ENCODE measurements around the gene GOPC. TPM values are rescaled to one million over a fixed set of nuclear protein-coding genes. Genes with fewer than 3 reads are reported as not detected.

The GOPC gene
- total RNA-seq, 2 experiments from 2014 or later, result 21.3 to 25.0 TPM

- Mint-ChIP-seq H3K36me3 (peaks cover 46% of the 10 kb centered on the region), H3K27ac (no peak overlapping the region), H3K9me3 (ENCODE audit: low read depth) (no peaks in the 10 kb centered on the region), H3K4me1 (peaks cover 2% of the 10 kb centered on the region), H3K27me3 (no peaks in the 10 kb centered on the region), H3K4me3 (no peak overlapping the region)
- ATAC-seq (no peak), DNase-seq (no peak)
- CTCF ChIA-PET, result interaction anchor here (1.2 kb wide), 1 partner anchor 23 kb away, joined by 3 read pairs; no protein-coding TSS in a partner anchor
Measured at GRCh38 chr6:117574198-117574597, 28.1 kb downstream of the GOPC start.

- Mint-ChIP-seq H3K4me1 (peaks cover 2% of the 10 kb centered on the region), H3K27me3 (no peaks in the 10 kb centered on the region), H3K36me3 (peaks cover 47% of the 10 kb centered on the region), H3K27ac (no peak overlapping the region), H3K4me3 (no peak overlapping the region), H3K9me3 (ENCODE audit: low read depth) (no peaks in the 10 kb centered on the region)
- CTCF ChIA-PET, result interaction anchor here (1.0 to 1.2 kb wide), 2 partner anchors 22 to 123 kb away, joined by 3 read pairs; no protein-coding TSS in a partner anchor
- no peak for ATAC-seq
- DNase-seq, result no peak
Measured at GRCh38 chr6:117573006-117573680, 29.2 kb downstream of the GOPC start.

GRCh38 chr6:117568831-117569410, 33.4 kb downstream of the GOPC start:
- CTCF ChIA-PET, result no interaction called here
- ATAC-seq, result no peak

GRCh38 chr6:117568247-117568646, 34.1 kb downstream of the GOPC start:
- H3K4me3 Mint-ChIP-seq, result no peak overlapping the region
- H3K36me3 Mint-ChIP-seq, result peaks cover 42% of the 10 kb centered on the region
- no peaks in the 10 kb centered on the region for H3K27me3 Mint-ChIP-seq
- DNase-seq (no peak), ATAC-seq (no peak)
- H3K27ac Mint-ChIP-seq, result no peak overlapping the region
- peaks cover 2% of the 10 kb centered on the region for H3K4me1 Mint-ChIP-seq
- CTCF ChIA-PET, result interaction anchor here (0.8 kb wide), 1 partner anchor 118 kb away, joined by 3 read pairs; no protein-coding TSS in a partner anchor
- H3K9me3 Mint-ChIP-seq (ENCODE audit: low read depth), result no peaks in the 10 kb centered on the region

More at GRCh38 chr6:117568831-117569410, 33.4 kb downstream of the GOPC start:
- Mint-ChIP-seq H3K27ac (no peak overlapping the region), H3K36me3 (peaks cover 47% of the 10 kb centered on the region), H3K4me3 (no peak overlapping the region), H3K9me3 (ENCODE audit: low read depth) (no peaks in the 10 kb centered on the region), H3K4me1 (peaks cover 2% of the 10 kb centered on the region), H3K27me3 (no peaks in the 10 kb centered on the region)
- no peak for DNase-seq

GRCh38 chr6:117564681-117565080, 37.6 kb downstream of the GOPC start:
- H3K4me1 Mint-ChIP-seq, result peaks cover 2% of the 10 kb centered on the region
- ATAC-seq (no peak), DNase-seq (no peak)
- H3K36me3 Mint-ChIP-seq, result peaks cover 26% of the 10 kb centered on the region
- H3K27ac Mint-ChIP-seq, result no peak overlapping the region
- H3K27me3 Mint-ChIP-seq, result no peaks in the 10 kb centered on the region
- H3K9me3 Mint-ChIP-seq (ENCODE audit: low read depth), result no peaks in the 10 kb centered on the region
- H3K4me3 Mint-ChIP-seq, result no peak overlapping the region
- CTCF ChIA-PET, result interaction anchor here (1.9 kb wide), 1 partner anchor 40 kb away, joined by 5 read pairs; no protein-coding TSS in a partner anchor

GRCh38 chr6:117561128-117561527, 41.2 kb downstream of the GOPC start:
- no peak for DNase-seq
- Mint-ChIP-seq H3K4me1 (peaks cover 1% of the 10 kb centered on the region), H3K9me3 (ENCODE audit: low read depth) (no peaks in the 10 kb centered on the region), H3K27me3 (peaks cover 2% of the 10 kb centered on the region), H3K36me3 (peaks cover 8% of the 10 kb centered on the region), H3K27ac (no peak overlapping the region), H3K4me3 (no peak overlapping the region)
- ATAC-seq, result no peak
- CTCF ChIA-PET, result interaction anchor here (1.4 kb wide), 1 partner anchor 110 kb away, joined by 4 read pairs; no protein-coding TSS in a partner anchor

- ATAC-seq (no peak), DNase-seq (no peak)
- peaks cover 4% of the 10 kb centered on the region for H3K27me3 Mint-ChIP-seq
- H3K36me3 Mint-ChIP-seq, result peaks cover 3% of the 10 kb centered on the region
- H3K4me3 Mint-ChIP-seq, result no peak overlapping the region
- CTCF ChIA-PET, result interaction anchor here (1.1 to 3.2 kb wide), 5 partner anchors 8 to 109 kb away, joined by 3 to 11 read pairs (median 9); no protein-coding TSS in a partner anchor
- H3K4me1 Mint-ChIP-seq, result peaks cover 1% of the 10 kb centered on the region
- H3K9me3 Mint-ChIP-seq (ENCODE audit: low read depth), result no peaks in the 10 kb centered on the region
- H3K27ac Mint-ChIP-seq, result no peak overlapping the region
Measured at GRCh38 chr6:117559299-117559698, 43.0 kb downstream of the GOPC start.

GRCh38 chr6:117558818-117559217, 43.5 kb downstream of the GOPC start:
- Mint-ChIP-seq H3K27ac (no peak overlapping the region), H3K36me3 (peaks cover 3% of the 10 kb centered on the region), H3K4me3 (no peak overlapping the region)

GRCh38 chr6:117557951-117558350, 44.4 kb downstream of the GOPC start:
- CTCF ChIA-PET, result interaction anchor here (1.1 to 3.2 kb wide), 5 partner anchors 9 to 115 kb away, joined by 3 to 12 read pairs (median 9); no protein-coding TSS in a partner anchor
- DNase-seq (no peak), ATAC-seq (no peak)
- Mint-ChIP-seq H3K4me1 (peaks cover 1% of the 10 kb centered on the region), H3K4me3 (no peak overlapping the region), H3K9me3 (ENCODE audit: low read depth) (no peaks in the 10 kb centered on the region), H3K27me3 (peaks cover 4% of the 10 kb centered on the region), H3K36me3 (peaks cover under 1% of the 10 kb centered on the region), H3K27ac (no peak overlapping the region)

More at GRCh38 chr6:117558818-117559217, 43.5 kb downstream of the GOPC start:
- Mint-ChIP-seq H3K27me3 (peaks cover 4% of the 10 kb centered on the region), H3K4me1 (peaks cover 1% of the 10 kb centered on the region), H3K9me3 (ENCODE audit: low read depth) (no peaks in the 10 kb centered on the region)
- no peak for DNase-seq
- no peak for ATAC-seq
- CTCF ChIA-PET, result interaction anchor here (1.1 to 3.2 kb wide), 5 partner anchors 8 to 109 kb away, joined by 3 to 10 read pairs (median 9); no protein-coding TSS in a partner anchor

GRCh38 chr6:117555882-117556498, 46.3 kb downstream of the GOPC start:
- peak; percentile 57 for DNase-seq
- H3K27me3 Mint-ChIP-seq, result peaks cover 4% of the 10 kb centered on the region
- no peak overlapping the region for H3K4me3 Mint-ChIP-seq
- no peaks in the 10 kb centered on the region for H3K9me3 Mint-ChIP-seq (ENCODE audit: low read depth)
- H3K27ac Mint-ChIP-seq, result no peak overlapping the region
- no peaks in the 10 kb centered on the region for H3K36me3 Mint-ChIP-seq
- CTCF ChIA-PET, result interaction anchor here (0.8 to 3.6 kb wide), 13 partner anchors 9 to 153 kb away, joined by 3 to 46 read pairs (median 4); no protein-coding TSS in a partner anchor
- H3K4me1 Mint-ChIP-seq, result peaks cover 3% of the 10 kb centered on the region
- ATAC-seq, result no peak

- Mint-ChIP-seq H3K36me3 (no peaks in the 10 kb centered on the region), H3K9me3 (ENCODE audit: low read depth) (no peaks in the 10 kb centered on the region), H3K4me3 (no peak overlapping the region), H3K27ac (no peak overlapping the region), H3K4me1 (peaks cover 9% of the 10 kb centered on the region), H3K27me3 (peaks cover 4% of the 10 kb centered on the region)
- DNase-seq (no peak), ATAC-seq (no peak)
- CTCF ChIA-PET, result interaction anchor here (0.8 to 3.6 kb wide), 13 partner anchors 8 to 152 kb away, joined by 3 to 46 read pairs (median 4); no protein-coding TSS in a partner anchor
Measured at GRCh38 chr6:117555262-117555849, 47.0 kb downstream of the GOPC start.

GRCh38 chr6:117553142-117553541, 49.2 kb downstream of the GOPC start:
- H3K4me1 Mint-ChIP-seq, result peaks cover 30% of the 10 kb centered on the region
- H3K4me3 Mint-ChIP-seq, result no peak overlapping the region
- ATAC-seq, result no peak
- DNase-seq, result no peak
- no peaks in the 10 kb centered on the region for H3K36me3 Mint-ChIP-seq
- H3K9me3 Mint-ChIP-seq (ENCODE audit: low read depth), result no peaks in the 10 kb centered on the region
- H3K27me3 Mint-ChIP-seq, result peaks cover 4% of the 10 kb centered on the region
- CTCF ChIA-PET, result interaction anchor here (5.2 to 8.3 kb wide), 2 partner anchors 71 to 104 kb away, joined by 47 to 70 read pairs; partner anchors contain the start of gene DCBLD1
- H3K27ac Mint-ChIP-seq, result no peak overlapping the region

- Mint-ChIP-seq H3K4me3 (no peak overlapping the region), H3K9me3 (ENCODE audit: low read depth) (no peaks in the 10 kb centered on the region), H3K4me1 (peaks cover 32% of the 10 kb centered on the region), H3K27ac (no peak overlapping the region), H3K27me3 (peaks cover 4% of the 10 kb centered on the region), H3K36me3 (no peaks in the 10 kb centered on the region)
- DNase-seq, result no peak
- CTCF ChIA-PET, result interaction anchor here (5.2 to 8.3 kb wide), 2 partner anchors 70 to 103 kb away, joined by 47 to 70 read pairs; partner anchors contain the start of gene DCBLD1
- no peak for ATAC-seq
Measured at GRCh38 chr6:117552618-117553017, 49.7 kb downstream of the GOPC start.

Data from activated CD8-positive, alpha-beta memory T cell treated with anti-CD3 and anti-CD28 coated beads, Interleukin-2, amount 10 ng/mL, durations not matched to agents 7 days and 5 days (primary cell).